ENCODE data around the gene SYPL1. TPM values are rescaled to one million over a fixed set of nuclear protein-coding genes. Genes with fewer than 3 reads are reported as not detected.

The SYPL1 gene
- total and polyA plus RNA-seq, 4 donors: 40.4 to 53.6 (median 45.0) TPM

Other genes starting within 250 kb of the SYPL1 start
- gene ATXN7L1, start 235.7 kb downstream of the SYPL1 start, total RNA-seq: 10 to 100 TPM in 1 of 2 donors, 1 to 10 TPM in 1; 7.1 to 11.0 TPM
- gene ATXN7L1, start 235.7 kb downstream of the SYPL1 start, polyA plus RNA-seq (ENCODE audit: insufficient read length in 2 of 2): 1 to 10 TPM; 7.8 to 9.2 TPM
- gene CDHR3, start 149.0 kb downstream of the SYPL1 start, total RNA-seq: 10 to 100 TPM in 1 of 2 donors, 1 to 10 TPM in 1; 9.0 to 13.6 TPM
- 10 to 100 TPM; 22.4 to 27.3 TPM for gene CDHR3, start 149.0 kb downstream of the SYPL1 start, polyA plus RNA-seq (ENCODE audit: insufficient read length in 2 of 2)
- 100 to 1,000 TPM in 1 of 2 donors, 10 to 100 TPM in 1; 54.7 to 146 TPM for gene NAMPT, start 172.7 kb upstream of the SYPL1 start, total RNA-seq
- gene NAMPT, start 172.7 kb upstream of the SYPL1 start, polyA plus RNA-seq (ENCODE audit: insufficient read length in 2 of 2): 10 to 100 TPM; 37.0 to 52.7 TPM